Brain pericyte (primary cell): Measurements from ENCODE around the gene TMCC2.
A peak's percentile ranks its signal among the peaks of the same experiment; 100 is the strongest.
"Not testable (repeated sequence)": the region's sequence is repeated elsewhere in the genome, so short reads cannot be mapped to it uniquely, and the experiment has no call there.

Experiments used
- DNase-seq: peaks from one replicate; pipeline ENCODE4 v3.0.0-alpha.2; 2012; ENCODE audit warnings: low read depth, low spot score

Gene TMCC2

DNA sequence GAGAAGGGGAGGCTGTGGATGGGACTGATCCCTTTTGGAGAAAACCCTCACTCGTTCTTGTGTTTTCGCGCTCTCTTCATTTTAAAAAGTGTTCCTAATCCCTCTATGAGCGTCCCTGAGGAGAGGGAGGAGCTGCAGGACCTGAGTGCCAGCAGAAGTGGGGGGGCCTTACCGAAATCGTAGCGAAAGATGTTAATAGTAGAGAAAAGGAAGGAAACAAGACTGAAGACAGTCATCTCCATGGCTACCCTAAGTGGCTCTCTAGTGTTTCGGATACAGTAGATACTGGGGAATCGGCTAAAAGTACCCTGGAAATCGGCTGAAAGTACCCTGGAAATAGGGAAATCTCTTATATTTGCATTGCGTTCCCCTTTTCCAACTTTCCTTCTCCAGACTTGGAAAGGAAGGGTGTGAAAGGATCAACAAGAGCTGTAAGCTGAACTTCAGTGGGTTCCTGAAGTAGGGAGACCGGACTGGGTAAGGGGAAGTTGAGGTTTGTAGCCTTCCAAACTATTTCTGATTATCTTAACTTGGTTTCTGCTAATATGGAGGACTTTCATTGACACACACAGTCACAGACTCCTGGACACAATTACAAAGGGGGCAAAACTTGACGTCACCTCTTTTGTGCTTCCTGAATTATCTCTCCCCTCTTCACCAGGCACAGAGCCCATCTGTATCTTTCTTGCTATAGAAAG, 15.8 kb upstream of the TMCC2 start:
- DNase-seq: no peak

DNA sequence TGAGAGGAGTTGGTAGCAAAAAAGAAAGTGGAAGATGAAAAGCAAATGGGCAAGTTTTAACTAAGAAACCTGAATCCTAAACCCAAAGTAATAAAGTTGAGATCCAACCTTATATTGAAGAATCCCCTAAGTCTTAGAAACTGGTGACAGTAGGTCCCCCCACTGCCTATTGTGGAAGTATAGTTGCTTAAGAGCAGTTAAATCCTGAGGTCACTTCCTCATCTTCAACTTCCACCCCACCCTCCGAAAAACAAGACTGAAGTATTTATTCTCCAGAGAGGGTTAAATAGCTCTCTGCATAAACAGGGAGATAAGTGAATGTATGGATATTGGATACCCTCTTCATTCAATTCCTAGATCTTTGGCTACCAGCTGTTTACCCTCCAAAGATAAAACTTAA, 13.0 kb upstream of the TMCC2 start:
- DNase-seq: no peak

DNA sequence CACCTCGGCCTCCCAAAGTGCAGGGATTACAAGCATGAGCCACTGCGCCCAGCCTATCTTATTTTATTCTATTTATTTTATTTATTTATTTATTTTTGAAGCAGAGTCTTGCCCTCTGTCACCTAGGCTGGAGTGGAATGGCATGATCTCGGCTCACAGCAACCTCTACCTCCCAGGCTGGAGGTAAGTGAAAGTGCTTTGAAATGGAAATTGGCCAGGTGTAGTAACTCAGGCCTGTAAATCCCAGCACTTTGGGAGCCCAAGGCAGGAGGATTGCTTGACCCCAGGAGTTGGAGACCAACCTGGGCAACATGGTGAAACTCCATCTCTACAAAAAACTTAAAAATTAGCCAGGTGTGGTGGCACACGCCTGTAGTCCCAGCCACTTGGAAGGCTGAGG, 11.2 kb upstream of the TMCC2 start:
- DNase-seq: no peak

DNA sequence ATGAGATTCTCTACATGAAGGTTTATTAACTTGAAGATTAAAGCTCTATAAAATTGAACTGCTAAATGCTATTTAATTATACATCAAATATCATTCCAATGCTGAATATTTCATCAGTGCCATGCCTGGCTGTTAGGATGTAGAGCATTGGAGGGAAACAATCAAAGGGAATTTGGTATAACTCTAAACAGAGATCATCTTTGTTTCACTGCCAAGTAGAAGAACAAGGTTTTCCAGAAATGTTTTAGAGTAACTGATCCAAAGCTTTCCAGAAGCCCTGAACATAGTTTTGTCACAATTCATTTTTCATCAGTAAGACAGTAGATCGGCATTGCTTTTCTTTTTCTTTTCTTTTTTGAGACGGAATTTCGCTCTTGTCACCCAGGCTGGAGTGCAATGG, 10.3 kb upstream of the TMCC2 start:
- no peak for DNase-seq

DNA sequence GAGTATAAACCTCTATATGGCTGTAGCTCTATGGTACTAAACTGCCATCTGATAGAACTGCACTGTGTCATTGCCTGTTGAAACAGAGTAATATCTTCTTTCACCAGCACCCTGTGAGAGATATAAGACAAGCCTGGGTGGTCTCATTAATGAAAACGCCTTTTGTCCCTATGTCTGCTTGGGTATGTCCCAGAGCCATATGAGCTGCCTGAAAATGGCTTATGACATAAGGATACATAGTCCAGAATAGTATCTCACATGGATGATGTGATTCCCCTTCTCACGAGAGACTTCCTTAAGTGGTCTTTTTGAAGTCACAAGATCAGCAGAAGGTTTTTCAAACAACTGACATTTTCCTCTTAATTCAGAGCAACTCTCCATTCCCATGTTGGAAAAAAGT, 7.3 kb upstream of the TMCC2 start:
- DNase-seq: no peak

DNA sequence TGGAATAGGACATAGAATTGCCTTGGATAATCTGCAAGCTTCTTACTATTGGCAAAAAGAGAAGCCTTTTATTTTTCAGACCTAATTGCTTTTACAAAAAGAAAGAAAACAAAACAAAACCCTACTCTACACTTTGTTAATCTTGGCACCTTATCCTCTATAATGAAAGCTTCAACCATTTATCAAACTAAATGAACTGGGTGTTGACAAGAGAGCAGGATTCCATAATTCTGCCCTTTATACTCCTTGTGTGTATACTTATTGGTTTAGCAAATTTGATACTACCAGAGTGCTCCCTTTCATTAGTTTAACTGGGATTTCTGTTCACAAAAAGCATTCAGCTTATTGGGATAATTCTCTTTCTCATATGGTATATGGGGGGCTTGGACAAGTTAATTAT, 3.0 kb upstream of the TMCC2 start:
- no peak for DNase-seq

DNA sequence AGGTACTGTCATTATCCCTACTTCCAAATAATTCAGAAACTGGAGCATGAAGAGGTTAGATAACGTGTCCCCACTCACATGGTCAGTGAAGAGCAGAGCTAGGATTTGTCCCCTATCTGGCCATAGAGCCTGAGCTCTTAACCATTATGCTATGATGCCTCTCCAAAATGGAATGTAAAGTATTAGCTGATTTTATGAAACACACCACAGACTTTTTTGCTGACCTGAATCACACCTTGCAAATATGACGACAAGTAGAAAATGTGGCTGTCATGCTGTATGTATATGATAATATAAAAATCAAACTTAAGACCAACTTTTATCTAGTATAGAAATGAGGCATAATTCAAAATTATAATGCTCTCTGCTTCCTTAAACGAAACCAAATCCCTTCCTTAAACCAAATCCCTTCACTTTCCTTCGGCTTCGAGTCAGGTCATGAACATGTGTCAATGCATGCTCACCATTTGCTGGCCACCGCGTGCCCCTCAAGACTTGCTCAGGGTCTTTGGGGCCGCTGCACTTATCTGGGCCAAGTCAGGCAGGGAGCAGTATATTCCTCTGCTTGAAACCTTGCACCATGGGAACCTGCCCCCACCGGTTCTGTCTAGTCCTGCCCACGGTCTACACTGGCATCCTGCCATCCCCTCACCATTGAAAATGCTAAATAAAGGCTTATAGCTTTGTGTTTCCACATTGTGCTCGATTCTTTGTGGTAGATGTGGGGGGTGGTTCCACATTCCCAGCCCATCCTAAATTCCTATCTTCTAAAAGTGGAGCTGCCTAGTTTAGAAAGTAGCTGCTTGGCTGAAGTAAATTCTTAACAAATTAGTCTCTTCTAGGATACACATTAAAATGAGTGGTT, 1.6 kb upstream of the TMCC2 start:
- DNase-seq: no peak

DNA sequence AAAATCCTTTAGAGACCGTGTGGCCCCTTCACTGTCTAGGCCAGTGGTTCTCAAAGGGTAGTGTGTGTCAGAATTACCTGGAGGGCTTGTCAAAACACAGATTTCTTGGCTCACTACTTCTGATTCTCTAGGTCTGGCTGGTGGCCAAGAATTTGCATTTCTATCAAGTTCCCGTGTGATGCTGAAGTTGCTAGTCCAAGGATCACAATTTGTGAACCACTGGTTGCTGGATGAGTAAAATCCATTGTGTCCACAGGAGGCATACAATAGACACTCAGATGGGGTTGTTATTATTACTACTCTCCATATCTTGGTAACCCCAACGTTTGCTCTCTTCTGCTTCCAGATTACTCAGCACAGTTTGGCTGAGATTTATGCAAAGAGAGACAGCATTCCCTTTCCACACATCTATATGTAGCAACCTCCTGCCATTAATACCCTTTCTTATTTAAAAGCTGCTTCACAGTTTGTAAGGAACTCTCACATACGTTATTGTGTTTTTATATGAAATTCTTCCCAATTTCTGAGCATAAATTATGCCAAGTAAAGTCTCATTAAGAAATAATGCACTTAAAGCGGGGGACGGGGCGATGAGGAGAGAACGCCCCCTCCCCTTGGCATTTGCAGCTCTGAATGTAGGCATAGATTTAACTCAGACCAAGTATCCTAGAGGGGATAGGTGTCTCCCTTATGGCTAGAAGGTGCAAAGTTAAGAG, 720 bp upstream of the TMCC2 start:
- no peak for DNase-seq

DNA sequence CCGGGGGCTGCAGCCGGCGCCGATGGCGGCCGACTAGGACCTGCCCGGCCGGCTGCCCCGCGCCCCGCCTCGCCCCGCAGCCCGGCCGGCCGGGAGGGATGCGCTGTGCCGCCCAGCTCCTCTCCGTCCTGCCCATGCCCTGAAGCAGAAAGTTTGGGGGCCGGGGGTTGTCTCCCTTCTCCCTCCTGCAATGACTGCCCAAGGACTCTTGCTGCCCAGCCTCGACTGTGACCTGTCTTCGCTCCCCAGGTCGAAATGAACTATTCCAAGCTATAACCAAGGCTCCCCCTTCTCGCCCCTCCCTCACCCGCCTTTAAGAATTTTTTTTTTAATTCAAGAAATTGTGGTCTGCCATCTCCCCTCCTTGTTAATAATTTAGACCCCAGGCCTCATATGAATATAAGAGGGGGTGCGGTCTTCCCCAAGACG, 361 bp downstream of the TMCC2 start:
- no peak for DNase-seq

DNA sequence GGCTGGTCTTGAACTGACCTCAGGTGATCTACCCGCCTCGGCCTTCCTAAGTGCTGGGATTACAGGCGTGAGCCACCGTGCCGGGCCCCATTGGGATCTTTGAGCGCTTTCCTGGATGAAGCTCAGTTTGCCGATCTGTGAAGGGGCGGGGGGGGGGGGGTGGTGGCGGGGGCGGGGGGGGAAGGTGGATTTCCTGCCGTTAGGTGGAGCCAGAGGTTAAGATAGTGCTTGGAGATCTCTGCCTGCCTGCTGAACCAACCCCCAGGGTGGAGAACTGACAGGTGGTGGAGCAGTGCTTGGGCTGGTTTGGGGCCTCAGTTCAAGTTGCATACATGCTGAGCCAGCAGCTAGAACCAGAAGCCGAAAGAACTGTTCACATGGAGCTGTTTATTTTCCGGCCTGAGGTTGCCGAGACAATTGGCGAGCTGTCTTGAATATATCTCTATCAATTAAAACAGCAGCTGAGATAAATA, 1.7 kb downstream of the TMCC2 start:
- DNase-seq: peak; percentile 40

DNA sequence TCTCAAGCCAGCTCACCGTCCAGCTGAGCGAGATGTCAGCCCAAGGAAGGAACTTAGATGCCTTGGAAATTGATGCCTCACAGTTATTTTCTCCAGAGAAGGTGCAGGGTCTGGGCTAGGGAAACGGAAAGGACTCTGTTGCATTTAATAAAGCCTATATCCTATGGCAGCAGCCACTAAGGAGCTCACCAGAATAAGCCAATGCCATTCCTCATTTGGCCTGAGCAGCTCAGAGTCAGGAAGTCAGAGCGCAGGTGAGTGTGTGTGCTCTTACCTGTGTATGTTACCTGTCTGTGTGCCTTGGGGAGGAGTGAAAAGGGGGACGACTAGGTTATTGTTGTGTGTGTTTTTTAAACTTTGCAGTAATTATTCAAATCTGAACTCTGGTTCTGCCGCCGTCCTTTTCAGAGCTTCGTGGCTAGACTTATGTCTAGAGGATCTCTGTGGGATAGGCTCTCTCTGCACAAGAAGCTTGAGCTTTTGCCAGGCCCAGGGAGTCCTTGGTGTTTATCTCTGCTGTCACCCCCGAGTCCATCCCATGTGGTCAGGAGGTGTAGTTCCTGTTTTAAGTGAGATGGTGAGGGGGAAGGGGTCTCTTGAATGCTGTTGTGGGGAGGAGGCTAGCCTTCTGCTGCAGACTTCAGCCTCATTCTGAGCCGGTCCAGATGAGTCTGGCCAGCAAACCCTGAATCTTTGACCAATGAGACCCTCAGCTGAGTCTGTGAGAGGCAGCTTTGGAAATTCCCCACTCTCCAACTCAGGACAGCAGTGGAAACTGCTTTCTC, 2.4 kb downstream of the TMCC2 start:
- DNase-seq: no peak

DNA sequence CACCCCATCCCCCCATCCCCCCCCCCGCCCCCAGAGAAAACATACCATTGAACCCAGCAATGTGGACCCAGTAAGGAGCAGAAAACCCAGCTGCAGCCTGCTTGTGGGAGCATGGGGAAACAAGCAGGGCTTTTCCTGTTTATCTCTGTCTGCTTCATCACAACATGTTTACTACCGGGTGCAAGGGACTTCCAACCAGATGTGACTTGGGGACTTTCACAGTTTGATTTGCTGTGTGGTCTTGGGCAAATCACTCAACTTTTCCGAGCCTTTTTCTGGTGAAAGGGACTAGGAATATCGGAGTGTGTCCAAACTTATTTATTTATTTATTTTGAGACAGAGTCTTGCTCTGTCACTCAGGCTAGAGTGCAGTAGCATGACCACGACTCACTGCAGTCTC, 3.2 kb downstream of the TMCC2 start:
- DNase-seq: no peak

DNA sequence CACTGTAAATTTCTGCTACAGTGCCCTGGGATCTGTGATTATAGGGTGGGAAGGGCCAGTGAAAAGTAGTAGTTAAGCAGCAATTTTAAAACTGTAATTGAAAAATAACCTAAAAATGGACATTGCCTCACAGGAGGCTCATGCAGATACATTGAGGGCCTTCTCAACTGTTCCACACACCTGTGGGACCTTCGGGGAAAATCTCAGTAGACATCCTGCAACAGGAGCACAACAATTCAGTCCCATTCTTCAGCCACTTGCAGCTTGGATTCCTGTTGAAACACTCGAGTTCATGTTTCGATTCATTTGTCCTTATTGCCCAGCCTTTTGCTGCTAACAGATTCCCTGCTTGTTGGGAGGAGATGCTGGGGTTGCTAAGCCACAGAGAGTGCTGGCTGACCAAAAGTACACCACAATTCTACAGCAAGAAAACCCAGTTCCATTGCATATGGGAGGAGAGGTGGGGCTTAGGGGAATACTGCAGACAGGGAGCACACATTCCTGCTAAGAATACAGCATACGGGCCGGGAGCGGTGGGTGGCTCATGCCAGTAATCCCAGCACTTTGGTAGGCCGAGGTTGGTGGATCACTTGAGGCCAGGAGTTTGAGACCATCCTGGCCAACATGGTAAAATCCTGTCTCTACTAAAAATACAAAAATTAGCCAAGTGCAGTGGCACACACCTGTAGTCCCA, 4.5 kb downstream of the TMCC2 start:
- no peak for DNase-seq

DNA sequence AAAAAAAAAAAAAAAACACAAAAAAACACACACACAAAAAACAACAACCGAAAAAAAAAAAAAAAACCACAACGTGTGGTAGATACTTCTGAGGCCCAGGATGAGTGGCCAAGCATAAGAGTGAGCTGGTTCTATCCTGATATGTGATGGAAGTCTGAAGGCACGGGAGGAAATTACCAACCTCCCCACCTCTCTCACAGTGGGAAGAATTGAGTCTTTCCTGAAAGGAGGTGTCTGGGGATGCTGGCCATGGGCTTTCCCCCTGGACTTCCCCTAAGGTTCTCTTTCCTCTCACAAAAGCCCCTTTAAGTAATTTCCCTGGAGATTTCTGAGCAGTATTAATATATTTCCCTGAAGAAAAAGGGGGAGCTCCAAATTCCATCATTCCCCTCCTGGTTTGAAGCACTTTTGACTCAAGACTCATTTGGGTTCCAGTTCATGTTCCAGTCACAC, 5.2 kb downstream of the TMCC2 start:
- DNase-seq: no peak

DNA sequence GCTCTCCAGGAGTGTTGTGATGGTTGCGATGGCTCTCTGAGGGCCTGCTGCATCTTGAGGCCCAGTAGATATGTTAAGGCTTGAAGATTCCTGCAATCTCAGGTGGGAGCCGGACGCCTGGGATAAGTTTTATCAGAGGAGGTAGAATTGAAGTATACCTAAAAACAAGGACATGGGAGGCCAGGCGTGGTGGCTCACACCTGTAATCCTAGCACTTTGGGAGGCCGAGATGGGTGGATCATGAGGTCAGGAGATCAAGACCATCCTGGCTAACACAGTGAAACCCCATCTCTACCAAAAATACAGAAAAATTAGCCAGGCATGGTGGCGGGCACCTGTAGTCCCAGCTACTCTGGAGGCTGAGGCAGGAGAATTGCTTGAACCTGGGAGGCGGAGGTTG, 6.2 kb downstream of the TMCC2 start:
- not testable (repeated sequence) for DNase-seq

DNA sequence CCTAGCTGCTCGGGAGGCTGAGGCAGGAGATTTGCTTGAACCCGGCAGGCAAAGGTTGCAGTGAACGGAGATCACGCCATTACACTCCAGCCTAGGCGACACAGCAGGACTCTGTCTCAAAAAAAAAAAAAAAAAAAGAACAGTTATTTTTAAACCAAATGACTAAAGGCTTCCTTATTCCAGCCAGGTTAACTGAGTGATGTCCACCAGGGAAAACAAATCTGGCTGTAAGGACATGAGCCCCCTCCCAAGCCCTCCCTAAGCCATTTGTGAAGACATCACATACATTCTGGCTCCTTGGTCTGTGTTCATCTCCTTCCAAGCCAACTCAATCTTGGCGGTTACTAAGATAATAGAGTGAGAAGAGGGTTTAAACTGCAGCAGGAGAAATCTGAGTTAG, 8.2 kb downstream of the TMCC2 start:
- DNase-seq: no peak

DNA sequence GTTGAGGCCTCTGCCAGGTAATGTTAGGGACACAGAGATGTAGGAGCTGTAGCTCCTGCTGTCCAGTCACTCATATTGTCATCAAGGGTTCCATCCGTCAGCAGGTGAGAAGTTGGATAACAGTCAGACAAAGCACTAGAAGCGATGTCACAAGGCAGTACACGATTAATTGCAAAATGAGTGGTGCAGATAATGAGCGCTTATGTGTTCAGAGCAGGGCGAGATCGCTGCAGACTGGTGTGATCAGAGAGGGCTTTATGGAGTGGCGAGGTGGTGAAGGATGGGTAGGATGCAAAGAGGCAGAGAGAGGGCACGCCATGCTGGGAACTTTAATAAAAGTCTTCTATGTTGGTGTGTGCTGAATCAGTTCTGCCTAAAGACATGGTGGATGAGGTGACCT, 8.8 kb downstream of the TMCC2 start:
- DNase-seq: no peak

DNA sequence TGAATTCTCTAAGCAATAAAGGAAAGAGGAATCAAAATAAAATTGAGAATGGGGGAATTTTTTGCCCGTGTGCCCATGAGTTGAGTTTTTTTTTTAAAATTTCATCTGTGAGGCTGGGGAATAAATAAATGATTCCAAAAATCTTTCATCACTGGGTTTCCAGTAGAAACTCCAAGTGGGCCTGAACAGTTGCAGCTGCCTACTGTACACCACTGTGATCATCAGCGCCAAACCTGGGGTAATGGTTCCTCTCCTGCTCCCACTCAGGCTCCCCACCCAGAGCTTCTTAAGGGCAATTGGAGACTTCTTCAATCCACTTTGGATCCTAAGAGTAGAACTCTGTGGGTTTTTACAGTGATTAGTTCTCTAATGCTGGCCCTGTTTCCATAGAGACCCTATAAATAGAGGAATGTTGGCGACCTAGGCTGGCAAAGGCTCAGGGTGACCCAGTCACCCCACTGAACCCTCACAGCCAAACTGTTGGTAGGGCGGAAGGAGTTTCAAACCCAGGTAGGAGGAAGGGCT, 9.3 kb downstream of the TMCC2 start:
- DNase-seq: no peak

DNA sequence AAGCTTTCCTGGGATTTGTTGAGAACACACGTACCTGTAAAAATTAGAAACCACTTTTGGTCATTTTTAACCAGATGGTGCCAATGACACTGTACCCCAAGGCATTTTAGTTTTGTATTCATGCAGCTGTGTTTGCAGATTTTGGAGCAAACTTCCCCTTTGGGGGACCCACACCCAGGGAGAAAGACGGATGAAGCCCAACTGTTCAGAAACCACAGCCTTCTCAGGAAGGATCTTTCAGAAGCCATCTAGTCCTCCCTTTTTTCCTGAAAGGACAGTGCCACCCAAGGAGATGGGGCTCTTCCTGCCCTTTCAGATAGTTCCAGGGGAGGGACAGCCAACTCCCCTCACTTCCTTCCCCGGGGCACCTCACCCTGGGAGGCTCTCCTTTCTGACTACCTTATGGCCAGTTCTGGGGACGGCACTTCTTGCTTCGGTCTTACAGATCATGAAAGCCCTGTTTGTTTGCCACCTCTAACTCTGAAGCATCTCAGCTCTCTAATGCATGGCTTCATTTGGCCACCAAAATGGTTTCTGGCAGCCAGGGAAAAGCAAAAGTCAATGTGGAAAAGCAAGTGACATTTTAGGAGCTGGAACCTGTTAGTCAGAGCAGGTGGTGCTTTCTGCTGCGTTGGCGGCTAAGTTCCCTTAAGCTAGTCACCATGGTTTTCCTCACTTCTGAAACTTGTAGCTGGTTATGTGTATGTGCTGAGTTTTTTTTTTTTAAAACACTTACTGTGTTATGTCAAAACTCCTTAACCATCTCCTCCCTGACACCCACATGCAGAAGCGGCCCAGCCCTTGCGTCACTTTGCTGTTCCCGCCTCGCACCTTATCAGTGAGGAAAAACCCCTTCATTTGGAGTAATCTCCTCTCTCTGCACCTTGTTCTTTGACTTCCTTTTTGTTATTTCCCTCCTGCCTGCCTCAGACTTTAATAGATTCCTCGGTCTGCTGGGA, 10.1 kb downstream of the TMCC2 start:
- DNase-seq: no peak

DNA sequence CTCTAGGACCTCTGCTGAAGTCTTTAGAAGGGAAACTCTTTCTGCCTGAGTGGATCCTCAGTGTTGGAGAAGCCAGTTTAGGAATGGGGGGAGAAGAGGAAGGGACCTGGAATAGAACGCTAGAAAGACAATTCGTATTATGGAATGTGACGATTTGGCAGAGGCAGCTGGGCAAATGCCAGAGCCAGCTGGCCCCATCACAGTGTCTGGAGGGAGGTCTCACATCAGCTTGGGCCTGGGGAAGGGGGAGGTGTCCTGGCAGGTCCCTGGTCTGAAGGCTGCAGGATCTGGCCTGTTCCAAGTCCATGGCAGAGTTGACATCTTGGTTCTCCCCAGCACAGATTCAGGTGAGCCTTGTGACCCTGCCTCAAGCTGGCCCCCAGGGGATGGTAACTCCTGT, 11.3 kb downstream of the TMCC2 start:
- DNase-seq: no peak
